ENCODE data around the gene NHSL2.

NHSL2 gene

GRCh38 chrX:72078411-72078810 lies 167.8 kb downstream of the NHSL2 start:
- no peak for DNase-seq (ENCODE audit: low spot score)

GRCh38 chrX:72079607-72080006 lies 169.0 kb downstream of the NHSL2 start:
- DNase-seq (ENCODE audit: low spot score): no peak

- DNase-seq (ENCODE audit: low spot score): no peak
Observed at GRCh38 chrX:72080150-72080549, 169.5 kb downstream of the NHSL2 start.

GRCh38 chrX:72080800-72081199 lies 170.2 kb downstream of the NHSL2 start:
- no peak for DNase-seq (ENCODE audit: low spot score)

- DNase-seq (ENCODE audit: low spot score): no peak
Observed at GRCh38 chrX:72081605-72082320, 171.1 kb downstream of the NHSL2 start.

- no peak for DNase-seq (ENCODE audit: low spot score)
Observed at GRCh38 chrX:72083291-72083690, 172.6 kb downstream of the NHSL2 start.

GRCh38 chrX:72084114-72084513 lies 173.5 kb downstream of the NHSL2 start:
- no peak for DNase-seq (ENCODE audit: low spot score)

- no peak for DNase-seq (ENCODE audit: low spot score)
Observed at GRCh38 chrX:72086995-72087394, 176.3 kb downstream of the NHSL2 start.

- no peak for DNase-seq (ENCODE audit: low spot score)
Observed at GRCh38 chrX:72088761-72089160, 178.1 kb downstream of the NHSL2 start.

- no peak for DNase-seq (ENCODE audit: low spot score)
Observed at GRCh38 chrX:72089254-72089653, 178.6 kb downstream of the NHSL2 start.

GRCh38 chrX:72094894-72095293 lies 184.2 kb downstream of the NHSL2 start:
- DNase-seq (ENCODE audit: low spot score): peak; percentile 37

- DNase-seq (ENCODE audit: low spot score): no peak
Observed at GRCh38 chrX:72095370-72095769, 184.7 kb downstream of the NHSL2 start.

GRCh38 chrX:72097098-72097497 lies 186.5 kb downstream of the NHSL2 start:
- no peak for DNase-seq (ENCODE audit: low spot score)

GRCh38 chrX:72100051-72100755 lies 189.6 kb downstream of the NHSL2 start:
- DNase-seq (ENCODE audit: low spot score): no peak

GRCh38 chrX:72100824-72101351 lies 190.2 kb downstream of the NHSL2 start:
- peak; percentile 78 for DNase-seq (ENCODE audit: low spot score)

GRCh38 chrX:72101597-72102037 lies 191.0 kb downstream of the NHSL2 start:
- no peak for DNase-seq (ENCODE audit: low spot score)

- DNase-seq (ENCODE audit: low spot score): no peak
Observed at GRCh38 chrX:72102126-72102525, 191.5 kb downstream of the NHSL2 start.

GRCh38 chrX:72102760-72103159 lies 192.1 kb downstream of the NHSL2 start:
- DNase-seq (ENCODE audit: low spot score): no peak

- DNase-seq (ENCODE audit: low spot score): peak; percentile 51
Observed at GRCh38 chrX:72105436-72105835, 194.8 kb downstream of the NHSL2 start.

- no peak for DNase-seq (ENCODE audit: low spot score)
Observed at GRCh38 chrX:72107320-72107719, 196.7 kb downstream of the NHSL2 start.

- DNase-seq (ENCODE audit: low spot score): no peak
Observed at GRCh38 chrX:72107841-72108595, 197.4 kb downstream of the NHSL2 start.

GRCh38 chrX:72108666-72109065 lies 198.0 kb downstream of the NHSL2 start:
- no peak for DNase-seq (ENCODE audit: low spot score)
